ENCODE results near the gene LRRC8D.

- TF ChIP-seq REST (IDR thresholded peaks at IDR 0.05; ENCODE audit: borderline replicate concordance) (no peak), REST (CRISPR knock-in tag; IDR thresholded peaks at IDR 0.05; ENCODE audit: low read depth) (no peak), NR2C2 (CRISPR knock-in tag; IDR thresholded peaks at IDR 0.05) (no peak), NR2C2 (tag; IDR thresholded peaks at IDR 0.05) (no peak), CTCF (IDR thresholded peaks at IDR 0.05 in 2 of 3, conservative IDR thresholded peaks at IDR 0.05 in 1 of 3; ENCODE audit: insufficient read depth in 2 of 3, low read depth in 1 of 3, low read length in 3 of 3) (no peak), U2AF1 (optimal IDR thresholded peaks at IDR 0.05; ENCODE audit: low read depth, low read length) (no peak), NBN (IDR thresholded peaks at IDR 0.05; ENCODE audit: low read depth) (no peak)
Measured at GRCh38 chr1:89917353-89917752, 96.5 kb downstream of the LRRC8D start.
